ENCODE measurements around the gene PAGR1.

GRCh38 chr16:29814592-29814991 lies 1.4 kb upstream of the PAGR1 start:
- no peak for TF ChIP-seq CTCF (IDR thresholded peaks at IDR 0.05; ENCODE audit: insufficient read depth, low read length, poor library complexity, severe bottlenecking)
- TF ChIP-seq EZH2phosphoT487 (conservative IDR thresholded peaks at IDR 0.05; ENCODE audit: low read length), result no peak
